GM11168 (cell line): ENCODE measurements around the gene CLIC4.
"Not testable (repeated sequence)": the region's sequence is repeated elsewhere in the genome, so short reads cannot be mapped to it uniquely, and the experiment has no call there.

ENCODE experiments used
- in situ Hi-C: fragments of 300-500 bp; cut with MboI; formaldehyde crosslinking; loops from one replicate; pipeline ENCODE4 v1.12.0; 2022; ENCODE audit warnings: low sequenced_read_pairs; ENCODE audit not compliant: unreplicated experiment

Gene CLIC4

DNA sequence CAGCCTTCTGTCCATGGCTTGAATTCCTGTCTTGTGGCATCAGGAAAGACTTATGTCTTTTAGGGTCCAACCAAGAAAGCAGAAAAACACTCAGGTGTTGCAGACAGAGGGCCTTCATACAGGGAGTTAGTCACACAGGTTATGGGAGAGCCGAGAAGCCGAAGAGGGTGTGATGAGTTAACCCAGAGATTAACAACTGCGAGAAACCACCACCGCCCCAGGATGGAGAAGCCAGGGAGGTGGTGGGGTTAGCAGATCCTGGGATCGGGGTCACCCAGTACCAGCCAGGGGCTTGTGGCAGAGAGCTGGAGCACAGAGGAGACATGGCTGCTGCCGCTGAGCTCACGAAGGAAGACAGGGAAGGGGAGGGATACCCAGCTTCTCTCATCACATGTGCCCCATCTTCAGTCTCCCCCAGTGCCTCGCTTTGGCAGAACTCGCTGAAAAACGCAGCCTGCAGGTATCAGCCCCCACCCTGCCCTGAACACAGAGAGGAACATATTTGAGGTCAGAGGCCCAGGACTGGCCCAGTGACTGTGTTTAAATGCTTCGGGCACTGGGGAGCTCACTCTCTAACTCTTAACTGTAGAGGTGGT is 126.2 kb downstream of the CLIC4 start:
- in situ Hi-C loops: no loop called here

DNA sequence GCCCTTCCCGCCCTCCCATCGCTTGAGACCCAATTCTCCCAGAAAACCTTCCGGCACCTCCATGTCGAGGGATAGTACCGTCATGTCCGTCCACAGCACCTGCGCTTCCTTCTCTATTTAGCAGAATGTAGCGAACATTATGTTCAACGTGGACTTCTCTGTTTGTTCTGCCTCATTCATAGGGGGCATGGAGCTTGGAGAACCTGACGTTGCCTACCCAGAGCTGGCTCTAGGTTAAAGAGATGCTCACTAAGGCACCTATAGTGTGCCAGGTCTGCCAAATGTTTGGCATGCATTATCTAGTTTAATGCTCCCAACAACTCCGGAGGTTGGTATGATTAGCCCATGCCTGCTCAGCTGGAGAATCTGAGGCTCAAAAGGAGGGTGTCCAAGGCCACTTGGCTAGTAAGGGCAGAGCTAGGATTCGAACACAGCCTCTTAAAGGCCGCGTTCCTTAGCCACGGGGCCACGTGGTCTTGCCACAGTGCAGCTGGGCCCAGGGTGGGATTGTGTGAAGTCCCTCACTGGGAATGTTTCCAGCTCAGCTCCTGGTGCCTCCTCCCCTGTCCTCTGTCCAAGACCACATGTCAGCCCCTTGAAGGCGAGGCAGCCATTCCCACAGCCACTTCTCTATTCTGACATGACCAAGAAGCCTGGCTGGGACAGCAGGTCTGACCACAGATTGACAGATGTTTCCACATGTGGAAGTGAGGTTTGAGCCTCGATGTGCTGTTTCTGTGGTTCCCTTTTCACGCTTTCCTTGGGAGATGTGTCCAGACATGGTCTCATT is 127.0 kb downstream of the CLIC4 start:
- in situ Hi-C loops: no loop called here

DNA sequence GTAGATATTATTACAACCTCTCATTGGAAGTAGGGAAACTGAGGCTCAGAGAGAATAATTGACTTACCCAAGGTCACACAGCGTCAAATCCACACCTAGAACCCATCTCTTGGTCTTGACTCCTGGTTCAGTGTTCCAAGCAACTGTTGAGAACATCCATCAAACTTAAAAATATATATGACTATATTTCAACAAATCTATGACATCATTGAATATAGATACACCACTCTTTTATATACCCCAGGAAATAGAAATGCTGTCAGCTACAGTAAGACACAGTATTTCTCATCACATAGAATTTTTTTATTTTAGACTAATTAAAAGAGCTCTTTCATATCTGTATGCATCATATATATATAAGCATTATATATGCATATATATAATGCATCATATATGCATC is 127.9 kb downstream of the CLIC4 start:
- in situ Hi-C loops: no loop called here

DNA sequence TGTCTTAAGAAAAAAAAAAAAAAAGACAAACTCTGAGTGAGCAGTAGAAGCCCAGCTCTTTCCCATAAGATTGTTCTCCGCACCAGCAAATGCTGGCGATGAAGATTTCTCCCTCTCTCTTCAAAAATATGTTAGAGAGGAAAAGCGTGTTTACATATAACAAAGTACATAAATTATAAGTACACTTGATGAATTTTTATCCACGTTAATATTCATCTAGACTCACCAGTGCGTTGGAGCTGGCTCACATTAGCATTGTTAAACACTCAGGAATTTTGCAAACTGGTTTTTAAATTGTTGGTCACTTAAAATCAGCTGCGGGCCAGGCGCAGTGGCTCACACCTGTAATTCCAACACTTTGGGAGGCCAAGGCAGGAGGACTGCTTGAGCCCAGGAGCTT is 128.8 kb downstream of the CLIC4 start:
- in situ Hi-C loops: no loop called here

DNA sequence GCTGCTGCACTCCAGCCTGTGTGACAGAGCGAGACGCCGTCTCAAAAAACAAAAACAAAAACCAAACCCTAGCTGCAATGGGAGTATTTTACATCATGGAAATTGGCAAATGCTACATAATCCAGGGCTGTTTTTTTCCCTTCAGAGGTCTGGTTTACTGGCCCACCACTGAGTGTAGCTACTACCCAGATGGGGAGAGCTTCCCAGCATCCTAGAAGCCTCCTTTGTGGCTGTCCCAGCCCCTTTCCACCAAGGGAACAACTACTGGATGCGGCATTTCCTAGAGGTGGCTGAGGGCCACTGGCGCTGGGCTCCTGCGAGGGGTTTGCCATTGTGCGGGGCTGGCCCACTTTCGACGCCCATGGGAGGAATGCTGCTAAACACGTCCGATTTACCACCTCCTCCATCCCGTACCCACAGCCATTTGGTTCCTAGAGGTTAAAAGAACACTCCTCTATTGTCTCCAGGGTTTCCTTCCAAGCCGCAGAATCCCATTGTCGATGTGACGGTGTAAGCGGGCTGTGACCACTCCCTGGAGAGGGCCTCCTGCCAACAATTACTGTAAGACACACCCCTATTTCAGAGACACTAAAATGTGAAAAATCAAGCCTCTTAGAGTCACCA is 129.5 kb downstream of the CLIC4 start:
- in situ Hi-C loops: no loop called here

DNA sequence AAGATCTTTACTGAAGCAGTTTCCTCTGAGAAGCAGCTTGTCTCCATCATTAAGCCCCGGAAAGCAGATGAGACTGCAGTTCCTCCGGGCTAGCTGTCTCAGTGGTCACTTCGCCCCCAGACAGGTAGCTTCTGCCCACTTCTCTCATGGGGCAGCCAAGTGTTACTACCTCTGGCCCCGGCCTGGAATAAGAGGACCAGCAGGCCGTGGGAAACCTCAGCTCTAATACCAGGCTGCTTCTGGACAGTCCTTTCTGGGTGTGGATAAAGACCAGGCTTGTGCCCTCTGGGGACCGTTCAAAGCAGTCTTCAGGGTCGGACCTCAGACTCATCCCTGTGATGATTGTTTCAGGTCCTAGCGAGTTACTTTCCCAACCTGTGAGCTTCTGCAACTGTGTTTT is 130.0 kb downstream of the CLIC4 start:
- in situ Hi-C loops: no loop called here

DNA sequence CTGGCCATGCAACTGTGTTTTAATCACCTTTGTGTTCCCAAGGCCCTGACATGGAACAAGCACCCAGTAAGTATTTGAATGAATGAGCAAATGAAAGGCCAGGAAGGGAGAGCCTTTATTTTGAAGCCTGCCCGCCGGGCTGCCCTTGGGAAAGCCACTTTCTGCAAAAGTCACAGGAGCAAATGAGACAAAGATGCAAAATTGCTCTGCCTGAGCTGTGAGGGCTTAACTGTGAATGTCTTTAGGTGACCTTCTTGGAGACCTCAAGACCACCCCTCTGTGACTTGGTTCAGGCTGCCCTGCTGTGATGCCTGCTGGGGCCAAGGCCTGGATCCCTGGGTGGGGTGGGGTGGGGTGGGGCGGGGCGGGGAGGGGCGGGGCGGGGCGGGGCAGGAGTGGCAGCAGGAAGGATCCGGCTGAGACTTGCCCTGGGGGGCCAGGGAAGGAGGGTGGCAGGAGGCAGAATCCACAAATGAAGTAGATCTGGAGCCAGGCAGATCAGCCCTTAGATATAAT is 130.8 kb downstream of the CLIC4 start:
- in situ Hi-C loops: no loop called here

DNA sequence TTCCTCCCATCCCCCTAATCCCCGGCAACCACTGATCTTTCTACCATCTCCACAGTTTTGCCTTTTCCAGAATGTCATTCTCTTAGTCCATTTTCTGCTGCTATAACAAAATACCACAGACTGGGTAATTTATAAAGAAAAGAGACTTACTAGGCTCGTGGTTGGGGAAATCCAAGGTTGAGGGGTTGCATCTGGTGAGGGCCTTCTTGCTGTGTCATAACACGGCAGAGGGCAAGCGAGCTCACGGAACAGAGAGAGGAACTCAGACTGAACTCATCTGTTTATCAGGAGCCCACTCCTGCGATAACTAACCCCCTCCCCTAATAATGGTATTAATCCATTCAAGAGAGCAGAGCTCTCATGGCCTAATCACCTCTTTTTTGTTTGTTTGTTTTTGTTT is 132.8 kb downstream of the CLIC4 start:
- in situ Hi-C loops: no loop called here

DNA sequence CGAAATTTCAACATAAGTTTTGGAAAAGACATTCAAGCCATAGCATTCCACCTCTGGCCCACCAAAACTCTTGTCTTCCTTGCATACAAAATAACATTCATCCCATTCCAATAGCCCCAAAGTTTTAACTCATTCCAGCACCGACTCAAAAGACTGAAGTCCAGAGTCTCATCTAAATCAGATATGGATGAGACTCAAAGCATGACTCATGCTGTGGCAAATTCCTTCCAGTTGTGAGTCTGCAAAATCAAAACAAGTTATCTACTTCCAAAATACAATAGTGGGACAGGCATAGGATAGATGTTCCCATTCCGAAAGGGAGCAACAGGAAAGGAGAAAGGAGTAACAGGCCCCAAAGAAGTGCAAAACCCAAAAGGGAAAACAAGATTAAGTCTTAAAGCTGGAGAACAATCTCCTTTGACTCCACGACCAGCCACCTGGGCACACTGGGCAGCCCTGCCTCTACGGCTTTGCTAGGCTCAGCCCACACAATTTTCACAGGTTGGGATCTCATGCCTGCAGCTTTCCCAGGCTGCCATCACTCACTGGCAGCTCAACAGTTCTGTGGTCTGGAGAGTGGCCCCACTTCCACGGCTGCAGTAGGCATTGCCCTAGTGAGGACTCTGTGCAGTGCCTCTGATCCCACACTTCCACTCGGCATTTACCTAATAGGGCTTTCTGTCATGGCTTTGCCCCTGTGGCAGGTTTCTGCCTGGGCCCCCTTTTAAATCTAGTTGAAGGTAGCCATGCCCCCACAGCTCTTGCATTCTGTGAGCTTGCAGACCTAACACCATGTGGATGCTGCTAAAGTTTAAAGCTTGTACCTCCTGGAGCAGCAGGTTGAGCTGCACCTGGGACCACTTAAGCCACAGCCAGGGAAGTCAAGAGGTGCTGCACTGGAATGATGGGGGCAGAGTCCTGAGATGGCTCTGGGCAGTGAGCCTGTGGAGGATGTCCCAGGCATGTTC is 133.8 kb downstream of the CLIC4 start:
- in situ Hi-C loops: no loop called here

DNA sequence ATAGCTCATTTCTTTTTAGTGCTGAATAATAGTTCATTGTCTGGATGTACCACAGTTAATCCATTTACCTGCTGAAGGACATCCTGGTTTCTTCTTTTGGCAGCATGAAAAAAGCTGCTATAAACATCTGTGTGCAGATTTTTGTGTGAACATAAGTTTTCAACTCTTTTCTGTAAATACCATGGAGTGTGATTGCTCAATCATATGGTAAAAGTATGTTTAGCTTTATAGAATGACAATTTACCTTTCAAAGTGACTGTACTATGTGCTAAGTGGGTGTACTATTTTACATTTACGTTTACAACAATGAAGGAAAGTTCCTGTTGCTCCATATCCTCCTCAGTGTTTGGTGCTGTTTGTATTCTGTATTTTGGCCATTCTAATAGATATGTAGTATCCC is 135.8 kb downstream of the CLIC4 start:
- in situ Hi-C loops: no loop called here

DNA sequence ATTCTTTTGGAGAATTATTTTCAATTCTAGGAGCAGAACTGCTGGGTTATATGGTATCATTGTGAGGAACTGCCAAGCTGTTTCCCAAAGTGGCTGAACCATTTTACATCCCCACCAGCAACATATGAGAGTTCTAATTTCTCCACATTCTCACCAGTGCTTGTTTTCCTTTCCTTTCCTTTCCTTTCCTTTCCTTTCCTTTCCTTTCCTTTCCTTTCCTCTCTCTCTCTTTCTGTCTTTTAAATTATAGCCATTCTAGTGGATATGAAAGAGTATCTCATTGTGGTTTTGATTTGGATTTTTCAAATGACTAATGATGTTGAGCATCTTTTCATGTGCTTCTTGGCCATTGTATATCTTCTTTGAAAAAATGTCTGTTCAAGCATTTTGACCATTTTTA is 139.5 kb downstream of the CLIC4 start:
- in situ Hi-C loops: no loop called here

DNA sequence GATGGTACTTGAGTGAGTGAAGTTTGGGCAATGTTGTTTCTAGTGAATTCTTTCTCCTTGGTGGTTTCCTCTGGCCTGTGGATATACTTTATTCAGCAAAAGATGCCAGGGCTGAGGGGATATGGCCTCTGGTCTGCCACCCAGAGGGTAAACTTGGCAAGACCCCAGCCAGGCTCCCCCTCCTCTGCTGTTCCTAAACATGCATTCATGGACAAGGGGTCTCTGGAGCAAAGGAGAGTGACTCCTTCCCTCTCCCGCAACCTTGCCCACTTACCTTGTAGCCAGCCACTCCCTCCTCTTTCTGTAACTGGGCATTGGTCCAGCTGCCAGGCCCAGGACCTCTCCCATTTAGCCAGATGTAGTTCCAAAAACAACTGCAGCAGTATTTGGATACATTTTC is 141.0 kb downstream of the CLIC4 start:
- in situ Hi-C loops: no loop called here

DNA sequence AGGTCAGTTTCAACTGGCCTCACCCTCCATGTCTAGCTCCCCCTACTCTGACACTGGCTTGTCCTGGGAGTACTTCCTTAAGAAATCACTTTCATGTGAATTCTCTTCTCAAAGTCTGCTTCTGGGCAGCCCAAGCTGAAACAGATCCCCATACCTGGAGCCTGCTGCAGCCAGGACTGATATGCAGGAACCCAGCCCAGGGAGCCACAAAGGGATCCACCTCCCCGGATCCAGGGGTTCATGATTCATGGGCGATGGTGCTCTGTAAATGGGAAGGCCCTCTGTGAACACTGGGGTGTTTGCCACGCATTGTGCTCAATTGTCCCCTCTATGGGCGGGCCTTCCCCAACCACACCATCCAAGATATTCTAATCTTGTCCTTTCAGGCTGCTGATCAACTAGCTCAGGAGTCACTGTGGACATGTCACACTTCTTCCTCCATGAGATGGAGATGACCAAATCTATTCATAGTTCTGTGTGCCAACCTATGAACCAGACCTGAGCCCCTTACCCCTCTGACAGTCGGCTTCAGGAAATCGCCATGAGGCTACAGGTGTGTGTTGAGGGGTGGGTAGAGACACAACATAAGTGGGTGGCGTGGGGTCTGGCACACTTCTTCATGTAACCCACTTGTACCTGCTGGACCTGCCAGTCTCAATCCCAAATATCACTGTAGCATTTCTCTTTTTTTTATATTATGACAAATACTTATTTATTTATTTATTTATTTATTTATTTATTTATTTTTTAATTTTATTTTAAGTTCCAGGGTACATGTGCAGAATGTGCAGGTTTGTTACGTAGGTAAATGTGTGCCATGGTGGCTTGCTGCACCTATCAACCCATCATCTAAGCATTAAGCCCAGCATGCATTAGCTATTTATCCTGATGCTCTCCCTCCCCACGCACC is 143.1 kb downstream of the CLIC4 start:
- in situ Hi-C loops: no loop called here

DNA sequence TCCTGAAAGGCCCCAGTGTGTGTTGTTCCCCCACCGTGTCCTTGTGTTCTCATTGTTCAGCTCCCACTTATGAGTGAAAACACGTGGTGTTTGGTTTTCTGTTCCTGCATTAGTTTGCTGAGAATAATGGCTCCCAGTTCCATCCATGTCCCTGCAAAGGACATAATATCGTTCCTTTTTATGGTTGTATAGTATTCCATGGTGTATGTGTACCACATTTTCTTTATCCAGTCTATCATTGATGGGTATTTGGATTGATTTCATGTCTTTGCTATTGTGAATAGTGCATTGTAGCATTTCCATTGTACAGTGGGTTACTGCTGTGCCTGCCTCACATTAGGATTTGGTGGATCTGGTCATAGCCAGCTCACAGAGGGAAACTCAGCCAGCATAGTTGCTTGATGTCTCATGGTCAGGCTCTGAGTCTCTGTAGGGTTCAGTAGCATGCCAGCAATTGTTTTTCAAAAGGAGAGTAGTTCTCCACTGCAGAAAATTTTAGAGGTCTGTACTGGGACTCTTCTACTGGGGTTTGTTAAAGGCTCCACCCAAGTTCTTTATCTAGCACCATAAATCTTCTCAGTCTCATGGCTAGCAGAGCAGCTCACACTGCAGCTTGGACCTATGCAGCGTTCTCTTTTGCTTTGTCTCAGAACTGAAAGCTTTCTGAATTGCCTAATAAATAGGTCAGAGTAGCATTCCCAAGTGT is 143.9 kb downstream of the CLIC4 start:
- in situ Hi-C loops: no loop called here

DNA sequence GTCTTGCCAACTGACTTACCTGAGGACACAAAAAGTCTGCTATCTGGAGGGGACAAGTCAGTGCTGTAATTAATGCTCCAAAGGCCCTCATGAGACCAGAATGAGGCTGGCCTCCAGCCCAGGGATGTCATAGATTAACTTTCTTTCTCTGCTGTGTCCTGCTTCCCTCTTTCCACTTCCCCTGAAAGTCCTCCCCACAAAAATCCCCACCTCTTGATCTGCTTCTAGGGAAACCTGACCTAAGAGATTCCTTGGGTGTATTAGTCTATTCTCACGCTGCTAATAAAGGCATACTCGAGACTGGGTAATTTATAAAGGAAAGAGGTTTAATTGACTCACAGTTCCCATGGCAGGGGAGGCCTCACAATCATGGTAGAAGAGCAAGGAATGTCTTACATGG is 145.6 kb downstream of the CLIC4 start:
- in situ Hi-C loops: no loop called here

DNA sequence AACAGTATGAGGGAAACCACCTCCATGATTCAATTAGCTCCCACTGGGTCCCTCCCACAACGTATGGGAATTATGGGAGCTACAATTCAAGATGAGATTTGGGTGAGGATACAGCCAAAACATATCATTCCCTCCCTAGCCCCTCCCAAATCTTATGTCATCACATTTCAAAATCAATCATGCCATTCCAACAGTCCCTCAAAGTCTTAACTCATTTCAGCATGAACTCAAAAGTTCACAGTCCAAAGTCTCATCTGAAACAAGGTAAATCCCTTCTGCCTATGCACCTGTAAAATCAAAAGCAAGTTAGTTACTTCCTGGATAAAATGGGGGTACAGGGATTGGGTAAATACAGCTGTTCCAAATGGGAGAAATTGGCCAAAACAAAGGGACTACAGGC is 146.1 kb downstream of the CLIC4 start:
- in situ Hi-C loops: not testable (repeated sequence)

DNA sequence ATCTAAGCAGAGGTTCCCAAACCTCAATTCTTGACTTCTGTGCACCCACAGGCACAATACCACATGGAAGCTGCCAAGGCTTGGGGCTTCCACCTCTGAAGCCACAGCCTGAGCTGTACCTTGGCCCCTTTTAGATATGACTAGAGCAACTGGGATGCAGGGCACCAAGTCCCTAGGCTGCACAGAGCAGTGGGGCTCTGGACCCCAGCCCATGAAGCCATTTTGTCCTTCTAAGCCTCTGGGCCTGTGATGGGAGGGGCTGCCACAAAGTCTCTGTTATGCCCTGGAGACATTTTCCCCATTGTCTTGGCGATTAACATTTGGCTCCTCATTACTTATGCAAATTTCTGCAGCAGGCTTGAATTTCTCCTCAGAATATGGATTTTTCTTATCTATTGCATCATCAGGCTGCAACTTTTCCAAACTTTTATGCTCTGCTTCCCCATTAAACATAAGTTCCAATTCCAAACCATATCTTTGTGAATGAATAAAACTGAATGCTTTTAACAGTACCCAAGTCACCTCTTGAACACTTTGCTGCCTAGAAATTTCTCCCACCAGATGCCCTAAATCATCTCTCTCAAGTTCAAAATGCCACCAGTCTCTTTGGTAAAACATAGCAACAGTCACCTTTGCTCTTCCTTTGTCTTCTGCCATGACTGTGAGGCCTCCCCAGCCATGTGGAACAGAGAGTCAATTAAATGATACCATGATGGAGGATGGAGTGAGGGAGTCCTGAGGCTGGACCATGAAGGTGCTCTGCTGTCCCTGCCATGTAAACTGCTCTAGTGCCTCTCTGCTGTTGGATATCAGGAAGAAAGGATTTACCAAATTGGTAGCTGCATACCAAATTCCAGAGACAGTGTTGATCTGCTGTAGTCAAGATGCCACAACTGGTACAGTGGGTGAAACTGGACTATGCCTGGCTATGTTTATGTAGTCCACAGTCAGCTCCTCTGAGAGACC is 147.2 kb downstream of the CLIC4 start:
- in situ Hi-C loops: no loop called here

DNA sequence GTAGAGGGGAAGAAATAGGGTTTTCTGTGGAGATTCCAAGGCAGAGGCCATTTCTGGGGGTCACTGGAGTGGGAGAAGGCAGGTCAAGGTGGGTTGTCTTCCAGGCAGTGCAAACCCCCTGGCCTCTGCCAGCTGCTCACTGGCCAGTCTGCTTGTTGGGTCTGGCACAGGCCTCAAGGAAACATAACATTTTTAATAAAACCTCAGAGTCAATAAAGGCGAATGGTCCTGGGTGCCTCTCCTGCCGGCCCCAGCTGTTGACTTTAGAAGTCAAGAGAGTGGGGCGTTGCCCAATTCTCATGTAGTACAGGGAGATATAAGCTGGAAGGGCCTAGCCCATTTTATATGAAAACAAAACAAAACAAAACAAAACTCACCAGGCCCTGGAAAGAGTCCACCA is 148.2 kb downstream of the CLIC4 start:
- in situ Hi-C loops: no loop called here
